IMR-90 (cell line): ENCODE data around the gene TEX48. TPM values are rescaled to one million over a fixed set of nuclear protein-coding genes. Genes with fewer than 3 reads are reported as not detected.

Experiments
- ATAC-seq: fragments of 200-7000 bp; cut with Tn5 transposase; 2 replicates; pipeline ENCODE4 v1.9.1; 2020; ENCODE audit warnings: low read depth, mild to moderate bottlenecking, moderate library complexity
- BruUV-seq: library from RNA; stranded (reverse); fragments of 400-500 nt; replicated peaks from 2 replicates; lab custom pipeline; 2021; lab: Mats Ljungman, UMichigan
- CTCF ChIA-PET: fragments of 300-600 bp; formaldehyde crosslinking; extraction: SDS; loops from one replicate; lab custom pipeline; 2021; ENCODE audit warnings: antibody characterized with exemption; lab: Yijun Ruan, JAX
- POLR2A ChIA-PET: fragments of 300-600 bp; sonication (Branson Sonifier 250); formaldehyde crosslinking; loops from one replicate; lab custom pipeline; 2022; ENCODE audit warnings: antibody characterized with exemption; ENCODE audit not compliant: unreplicated experiment; lab: Charles Lee
- DNase-seq: peaks from one replicate; pipeline ENCODE4 v3.0.0; 2013
- H2AFZ ChIP-seq: replicated peaks from 2 replicates; pipeline ENCODE3; 2013; ENCODE audit warnings: low read length, mild to moderate bottlenecking; ENCODE audit not compliant: poor library complexity
- H2AK5ac ChIP-seq: 2 replicates; pipeline ENCODE4 v1.6.1; 2013; ENCODE audit warnings: low read depth, low read length, inconsistent platforms
- H2AK9ac ChIP-seq: replicated peaks from 2 replicates; pipeline ENCODE3; 2013; ENCODE audit warnings: mild to moderate bottlenecking, low read depth, low read length, moderate library complexity; ENCODE audit not compliant: poor library complexity
- H2BK120ac ChIP-seq: 2 replicates; pipeline ENCODE4 v1.6.1; 2013; ENCODE audit warnings: low read depth, low read length, inconsistent platforms
- H2BK15ac ChIP-seq: 3 replicates; pipeline ENCODE4 v1.6.1; 2013; ENCODE audit warnings: low read depth, low read length, inconsistent platforms
- H2BK20ac ChIP-seq: 2 replicates; pipeline ENCODE4 v1.6.1; 2013; ENCODE audit warnings: low read depth, mild to moderate bottlenecking, inconsistent platforms, low read length, moderate library complexity
- H2BK5ac ChIP-seq: 2 replicates; pipeline ENCODE4 v1.6.1; 2013; ENCODE audit warnings: mild to moderate bottlenecking, low read depth, low read length, inconsistent platforms; ENCODE audit not compliant: poor library complexity, severe bottlenecking
- H3K14ac ChIP-seq: replicated peaks from 2 replicates; pipeline ENCODE4 v1.6.1; 2013; ENCODE audit warnings: low read depth, low read length, inconsistent platforms
- H3K18ac ChIP-seq: 2 replicates; pipeline ENCODE4 v1.6.1; 2013; ENCODE audit warnings: low read depth, low read length, control low read depth
- H3K23ac ChIP-seq: 2 replicates; pipeline ENCODE4 v1.6.1; 2013; ENCODE audit warnings: low read depth, low read length, inconsistent platforms
- H3K27ac ChIP-seq: 2 replicates; pipeline ENCODE4 v1.5.1; 2013; ENCODE audit warnings: mild to moderate bottlenecking, control low read depth, low read length; ENCODE audit not compliant: insufficient read depth
- H3K27me3 ChIP-seq: 2 replicates; pipeline ENCODE4 v1.6.1; 2013; ENCODE audit warnings: low read length; ENCODE audit not compliant: control insufficient read depth, insufficient read depth
- H3K36me3 ChIP-seq: 2 replicates; pipeline ENCODE4 v1.6.1; 2013; ENCODE audit warnings: low read length, mixed read lengths; ENCODE audit not compliant: control insufficient read depth, insufficient read depth
- H3K4ac ChIP-seq: 2 replicates; pipeline ENCODE4 v1.6.1; 2013; ENCODE audit warnings: low read depth, low read length, inconsistent platforms
- H3K4me1 ChIP-seq: 2 replicates; pipeline ENCODE4 v1.6.1; 2013; ENCODE audit warnings: low read length, mixed read lengths; ENCODE audit not compliant: control insufficient read depth, insufficient read depth
- H3K4me2 ChIP-seq: 2 replicates; pipeline ENCODE4 v1.6.1; 2013; ENCODE audit warnings: low read depth, mild to moderate bottlenecking, control low read depth, low read length, moderate library complexity
- H3K4me3 ChIP-seq: 2 replicates; pipeline ENCODE4 v1.5.1; 2013; ENCODE audit warnings: low read depth, mild to moderate bottlenecking, control low read depth, low read length, moderate library complexity; ENCODE audit not compliant: insufficient read depth
- H3K56ac ChIP-seq: 2 replicates; pipeline ENCODE4 v1.6.1; 2013; ENCODE audit warnings: low read length, inconsistent platforms; ENCODE audit not compliant: insufficient read depth; ENCODE audit errors: extremely low read depth
- H3K79me1 ChIP-seq, 2 experiments: 2 replicates each; pipeline ENCODE4 v1.6.1; 2013; ENCODE audit warnings: low read length in 2 of 2, inconsistent platforms in 1 of 2, low read depth in 1 of 2
- H3K9ac ChIP-seq: 2 replicates; pipeline ENCODE4 v1.6.1; 2013; ENCODE audit warnings: low read depth, low read length, control low read depth
- H3K9me1 ChIP-seq: 2 replicates; pipeline ENCODE4 v1.6.1; 2013; ENCODE audit warnings: low read length, inconsistent platforms; ENCODE audit not compliant: insufficient read depth
- H3K9me3 ChIP-seq: 2 replicates; pipeline ENCODE4 v1.6.1; 2013; ENCODE audit warnings: low read length; ENCODE audit not compliant: control insufficient read depth, insufficient read depth
- H4K20me1 ChIP-seq: 2 replicates; pipeline ENCODE4 v1.6.1; 2013; ENCODE audit warnings: low read length, inconsistent platforms; ENCODE audit not compliant: insufficient read depth
- H4K5ac ChIP-seq: 2 replicates; pipeline ENCODE4 v1.6.1; 2013; ENCODE audit warnings: mild to moderate bottlenecking, low read depth, low read length, control low read depth
- H4K8ac ChIP-seq, 2 experiments: 2 replicates each; pipeline ENCODE4 v1.6.1; 2013; ENCODE audit warnings: low read depth in 2 of 2, low read length in 2 of 2, control low read depth in 1 of 2, inconsistent platforms in 1 of 2
- H4K91ac ChIP-seq: 2 replicates; pipeline ENCODE4 v1.6.1; 2013; ENCODE audit warnings: low read depth, low read length, inconsistent platforms; ENCODE audit not compliant: insufficient read depth
- BHLHE40 ChIP-seq: fragments of 150-350 bp; IDR thresholded peaks from 2 replicates; pipeline ENCODE4 v1.6.1; 2016; ENCODE audit warnings: mild to moderate bottlenecking, low read depth, low read length
- CEBPB ChIP-seq: IDR thresholded peaks from 2 replicates; pipeline ENCODE4 v1.6.1; 2012; ENCODE audit warnings: low read depth, low read length, improper control_type of control experiment
- CTCF ChIP-seq: conservative IDR thresholded peaks from 2 replicates; pipeline ENCODE4 v1.5.1; 2012; ENCODE audit warnings: mild to moderate bottlenecking, low read depth, low read length, improper control_type of control experiment
- MAFK ChIP-seq: IDR thresholded peaks from 2 replicates; pipeline ENCODE4 v1.6.1; 2012; ENCODE audit warnings: low read depth, low read length, improper control_type of control experiment
- MAZ ChIP-seq: IDR thresholded peaks from 2 replicates; pipeline ENCODE4 v1.6.1; 2012; ENCODE audit warnings: low read depth, mild to moderate bottlenecking, low read length, improper control_type of control experiment, moderate library complexity, borderline replicate concordance
- MXI1 ChIP-seq: IDR thresholded peaks from 2 replicates; pipeline ENCODE4 v1.6.1; 2012; ENCODE audit warnings: low read depth, mild to moderate bottlenecking, low read length, moderate library complexity, borderline replicate concordance
- NFE2L2 ChIP-seq: fragments of 150-350 bp; IDR thresholded peaks from 2 replicates; pipeline ENCODE4 v1.6.1; 2016; ENCODE audit warnings: low read depth, mild to moderate bottlenecking, low read length
- RAD21 ChIP-seq: IDR thresholded peaks from 2 replicates; pipeline ENCODE4 v1.6.1; 2012; ENCODE audit warnings: low read length, improper control_type of control experiment
- RCOR1 ChIP-seq: IDR thresholded peaks from 2 replicates; pipeline ENCODE4 v1.6.1; 2012; ENCODE audit warnings: mild to moderate bottlenecking, low read length, improper control_type of control experiment; ENCODE audit not compliant: insufficient replicate concordance
- USF2 ChIP-seq: fragments of 150-350 bp; IDR thresholded peaks from 2 replicates; pipeline ENCODE4 v1.6.1; 2017; ENCODE audit warnings: mild to moderate bottlenecking, antibody characterized with exemption, low read length, low read depth
- WGBS, 2 experiments: methylation state at CpG; one replicate each; pipeline versions ENCODE4 v1.1.5 to v1.1.7; 2013; ENCODE audit warnings: missing lambda C conversion rate in 2 of 2; ENCODE audit not compliant: insufficient read length in 1 of 2; ENCODE audit errors: extremely low coverage in 2 of 2; 5-methylcytosine and 5-hydroxymethylcytosine counted together
- dilution Hi-C: fragments of 300-500 bp; cut with HindIII; formaldehyde crosslinking; loops from one replicate; pipeline ENCODE4 v1.14.3; 2018; ENCODE audit warnings: low sequenced_read_pairs; ENCODE audit not compliant: unreplicated experiment
- in situ Hi-C: fragments of 300-500 bp; cut with MboI; formaldehyde crosslinking; loops from 3 replicates; pipeline ENCODE4 v1.14.3; 2019; ENCODE audit warnings: low sequenced_read_pairs, inconsistent platforms, mixed read lengths
- intact Hi-C: fragments of 100-400 bp; cut with micrococcal nuclease; formaldehyde crosslinking; loops from 2 replicates; pipeline ENCODE4 v1.10.0; 2022
- polyA plus RNA-seq, 3 experiments: library from polyadenylated mRNA; depleted of rRNA; stranded (reverse); fragments of >200 nt; gene quantifications; 2 replicates each; pipeline ENCODE4 v1.2.3, GENCODE V29; 2012; ENCODE audit warnings: low replicate concordance in 1 of 3
- total RNA-seq: library from RNA; depleted of rRNA; stranded (reverse); fragments of >200 nt; gene quantifications from 2 replicates; pipeline ENCODE4 v1.2.3, GENCODE V29; 2012

TEX48 gene
- total and polyA plus RNA-seq, 2 of the 4 experiments (the other 2 are of a cell fraction): not detected

- Histone ChIP-seq H3K4me1 (peaks cover 19% of the 10 kb centered on the region), H2BK5ac (peak overlapping the region; percentile 51), H4K8ac (peak overlapping the region in 1 of 2 experiments; percentile 6; a peak in 2 of 4 replicates), H3K4me2 (peak overlapping the region; percentile 4; the same call in 1 of the 2 replicates), H3K56ac (no peak overlapping the region), H4K20me1 (peaks cover 5% of the 10 kb centered on the region), H2BK120ac (peak overlapping the region; percentile 30), H3K36me3 (no peaks in the 10 kb centered on the region), H3K79me1 (no peaks in the 10 kb centered on the region), H3K9me3 (peaks cover 9% of the 10 kb centered on the region), H2AFZ (no peak overlapping the region), H3K9me1 (peaks cover 12% of the 10 kb centered on the region), H3K14ac (peak overlapping the region; percentile 40), H2BK20ac (peak overlapping the region; percentile 6; the same call in 1 of the 2 replicates), H4K91ac (no peak overlapping the region), H3K4me3 (no peak overlapping the region), H2BK15ac (peak overlapping the region; percentile 6; the same call in 1 of the 3 replicates), H4K5ac (peak overlapping the region; percentile 27; the same call in 1 of the 2 replicates), H2AK9ac (peak overlapping the region; percentile 7), H3K27me3 (peaks cover 29% of the 10 kb centered on the region), H3K27ac (peak overlapping the region; percentile 69; the same call in 1 of the 2 replicates), H3K9ac (no peak overlapping the region), H2AK5ac (peak overlapping the region; percentile 60), H3K4ac (peak overlapping the region; percentile 38), H3K18ac (peak overlapping the region; percentile 57), H3K23ac (0 out of 2 replicates have a peak overlapping the region, but pooled peaks have one; percentile 31)
- intact Hi-C loops: loop anchor here (5.0 kb wide), 1 partner anchor 46 kb away; no protein-coding TSS in a partner anchor
- 80% methylated on average over 1 of the region's 7 CpGs; no CpG with 5 or more reads in 1 of the 2 experiments for WGBS, 2 experiments
- ATAC-seq (no peak; the same call in 1 of the 2 replicates), DNase-seq (no peak)
- no TSS peak for BruUV-seq
- dilution Hi-C loops: no loop called here
- POLR2A ChIA-PET: no interaction called here
- no peak for TF ChIP-seq MAZ
- no peak for TF ChIP-seq RAD21
- no peak for TF ChIP-seq MAFK
- no peak for TF ChIP-seq RCOR1
- no peak for TF ChIP-seq MXI1
- no peak for TF ChIP-seq CTCF
- TF ChIP-seq NFE2L2: no peak
- no peak for TF ChIP-seq CEBPB
- TF ChIP-seq BHLHE40: no peak
- TF ChIP-seq USF2: no peak
- in situ Hi-C loops: no loop called here
- CTCF ChIA-PET: interaction anchor here (0.9 to 1.8 kb wide), 3 partner anchors 17 to 291 kb away, joined by 3 to 6 read pairs (median 3); partner anchors contain the start of gene TEX48
Observed at GRCh38 chr9:114722937-114723620, 41.1 kb upstream of the TEX48 start.
